ENCODE results near the gene FBXW5. TPM values are rescaled to one million over a fixed set of nuclear protein-coding genes. Genes with fewer than 3 reads are reported as not detected.

Gene FBXW5
- total RNA-seq, 1 donor from 2014 or later, result 91.2 TPM

- intact Hi-C loops (cut with DNase I), result no loop called here
- no peak for DNase-seq
- Histone ChIP-seq H3K4me3 (no peak overlapping the region), H3K36me3 (peaks cover 21% of the 10 kb centered on the region), H3K27me3 (no peaks in the 10 kb centered on the region), H3K4me1 (no peaks in the 10 kb centered on the region), H3K27ac (no peak overlapping the region), H3K9me3 (no peaks in the 10 kb centered on the region)
- TF ChIP-seq, protein P1, sequence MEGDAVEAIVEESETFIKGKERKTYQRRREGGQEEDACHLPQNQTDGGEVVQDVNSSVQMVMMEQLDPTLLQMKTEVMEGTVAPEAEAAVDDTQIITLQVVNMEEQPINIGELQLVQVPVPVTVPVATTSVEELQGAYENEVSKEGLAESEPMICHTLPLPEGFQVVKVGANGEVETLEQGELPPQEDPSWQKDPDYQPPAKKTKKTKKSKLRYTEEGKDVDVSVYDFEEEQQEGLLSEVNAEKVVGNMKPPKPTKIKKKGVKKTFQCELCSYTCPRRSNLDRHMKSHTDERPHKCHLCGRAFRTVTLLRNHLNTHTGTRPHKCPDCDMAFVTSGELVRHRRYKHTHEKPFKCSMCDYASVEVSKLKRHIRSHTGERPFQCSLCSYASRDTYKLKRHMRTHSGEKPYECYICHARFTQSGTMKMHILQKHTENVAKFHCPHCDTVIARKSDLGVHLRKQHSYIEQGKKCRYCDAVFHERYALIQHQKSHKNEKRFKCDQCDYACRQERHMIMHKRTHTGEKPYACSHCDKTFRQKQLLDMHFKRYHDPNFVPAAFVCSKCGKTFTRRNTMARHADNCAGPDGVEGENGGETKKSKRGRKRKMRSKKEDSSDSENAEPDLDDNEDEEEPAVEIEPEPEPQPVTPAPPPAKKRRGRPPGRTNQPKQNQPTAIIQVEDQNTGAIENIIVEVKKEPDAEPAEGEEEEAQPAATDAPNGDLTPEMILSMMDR (IDR thresholded peaks at IDR 0.05), result no peak
- no peak for ATAC-seq
Observed at GRCh38 chr9:136927343-136928271, 16.9 kb downstream of the FBXW5 start.

DNA sequence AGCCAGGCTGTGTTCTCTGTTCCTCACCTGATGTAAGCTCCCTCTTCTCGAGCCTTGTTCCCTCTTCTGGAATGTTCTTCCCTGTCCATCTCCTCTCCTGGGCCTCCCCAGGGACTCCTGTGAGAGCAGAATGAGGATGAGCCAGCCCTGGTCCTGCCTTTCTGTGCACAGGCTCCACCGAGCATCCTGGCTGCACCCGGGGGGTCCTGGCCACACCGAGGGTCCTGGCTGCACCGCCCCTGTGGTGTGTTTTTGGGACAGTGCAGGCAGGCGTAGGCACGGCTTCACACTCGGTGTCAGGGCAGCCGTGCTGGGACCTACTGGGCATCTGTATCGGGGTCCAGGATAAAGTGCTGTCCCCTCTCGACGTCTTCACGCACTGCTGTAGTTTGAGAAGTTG, 17.8 kb downstream of the FBXW5 start:
- ATAC-seq, result no peak
- Histone ChIP-seq H3K36me3 (peaks cover 27% of the 10 kb centered on the region), H3K9me3 (no peaks in the 10 kb centered on the region), H3K27ac (no peak overlapping the region), H3K4me3 (no peak overlapping the region), H3K27me3 (no peaks in the 10 kb centered on the region), H3K4me1 (no peaks in the 10 kb centered on the region)
- intact Hi-C loops (cut with DNase I), result no loop called here
- DNase-seq, result peak; percentile 55
- TF ChIP-seq, protein P1 (IDR thresholded peaks at IDR 0.05), result no peak

GRCh38 chr9:136926154-136926704, 18.3 kb downstream of the FBXW5 start:
- Histone ChIP-seq H3K4me1 (no peaks in the 10 kb centered on the region), H3K36me3 (peaks cover 32% of the 10 kb centered on the region), H3K27ac (no peak overlapping the region), H3K27me3 (no peaks in the 10 kb centered on the region), H3K9me3 (no peaks in the 10 kb centered on the region), H3K4me3 (no peak overlapping the region)
- intact Hi-C loops (cut with DNase I), result no loop called here
- TF ChIP-seq, protein P1 (IDR thresholded peaks at IDR 0.05), result no peak
- peak; percentile 44 for DNase-seq
- ATAC-seq, result peak; percentile 6

GRCh38 chr9:136925414-136926153, 19.0 kb downstream of the FBXW5 start:
- Histone ChIP-seq H3K27me3 (no peaks in the 10 kb centered on the region), H3K4me3 (no peak overlapping the region), H3K4me1 (no peaks in the 10 kb centered on the region), H3K9me3 (no peaks in the 10 kb centered on the region), H3K27ac (no peak overlapping the region), H3K36me3 (peaks cover 38% of the 10 kb centered on the region)
- peak; percentile 11 for ATAC-seq
- TF ChIP-seq, protein P1 (IDR thresholded peaks at IDR 0.05), result no peak
- intact Hi-C loops (cut with DNase I), result no loop called here
- peak; percentile 59 for DNase-seq

DNA sequence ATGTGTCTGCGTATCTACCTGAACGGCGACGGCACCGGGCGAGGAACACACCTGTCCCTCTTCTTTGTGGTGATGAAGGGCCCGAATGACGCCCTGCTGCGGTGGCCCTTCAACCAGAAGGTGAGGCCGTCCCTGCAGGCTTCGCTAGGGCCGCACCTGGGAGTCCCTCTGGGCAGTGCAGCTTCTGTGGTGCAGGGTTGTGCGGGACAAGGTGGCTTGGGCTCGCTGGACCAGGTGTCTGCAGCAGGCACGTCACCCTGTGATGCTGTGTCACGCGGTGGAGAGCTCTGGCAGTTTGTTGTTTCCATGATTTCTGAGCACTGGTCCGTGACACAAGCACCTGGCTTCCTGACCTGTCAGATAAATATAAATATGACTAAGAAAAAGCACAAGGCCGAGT, 20.7 kb downstream of the FBXW5 start:
- TF ChIP-seq, protein P1 (IDR thresholded peaks at IDR 0.05), result no peak

More for the DNA sequence above, 20.7 kb downstream of the FBXW5 start:
- no peak overlapping the region for H3K27ac ChIP-seq
- no peak for DNase-seq
- H3K4me3 ChIP-seq, result no peak overlapping the region
- H3K9me3 ChIP-seq, result no peaks in the 10 kb centered on the region
- H3K36me3 ChIP-seq, result peaks cover 49% of the 10 kb centered on the region
- no peaks in the 10 kb centered on the region for H3K4me1 ChIP-seq
- ATAC-seq, result no peak
- intact Hi-C loops (cut with DNase I), result no loop called here
- H3K27me3 ChIP-seq, result no peaks in the 10 kb centered on the region
